Fibroblast of mammary gland (primary cell): ENCODE measurements around the gene NAGS.

Experiments
- DNase-seq: peaks from one replicate; pipeline ENCODE4 v3.0.0-alpha.2; 2010; ENCODE audit warnings: low read depth
- H3K4me3 ChIP-seq: 2 replicates; pipeline ENCODE4 v1.5.1; 2011; ENCODE audit warnings: low read depth, mild to moderate bottlenecking, low read length, moderate library complexity; ENCODE audit not compliant: control insufficient read depth
- TF ChIP-seq, protein P1 (sequence below): conservative IDR thresholded peaks from 2 replicates; pipeline ENCODE4 v1.5.1; 2011; ENCODE audit warnings: low read depth, low read length, inconsistent platforms; ENCODE audit not compliant: control insufficient read depth, insufficient read depth

NAGS gene

DNA sequence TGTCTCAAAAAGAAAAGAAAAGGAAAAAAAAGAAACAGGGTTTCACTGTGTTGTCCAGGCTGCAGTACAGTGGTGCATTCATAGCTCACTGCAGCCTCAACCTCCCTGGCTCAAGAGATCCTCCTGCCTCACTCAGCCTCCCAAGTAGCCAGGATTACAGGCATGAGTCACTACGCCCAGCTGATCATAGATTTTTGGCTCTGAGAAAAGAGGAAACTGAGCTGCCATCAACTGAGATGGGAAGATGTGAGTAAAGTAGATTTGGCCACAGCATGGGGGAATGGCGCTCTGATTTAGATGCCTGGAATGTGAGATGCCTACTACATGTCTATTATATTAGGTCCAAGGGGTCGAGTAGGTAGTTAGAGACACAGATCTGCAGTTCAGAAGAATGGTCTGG is 5.9 kb upstream of the NAGS start:
- H3K4me3 ChIP-seq: no peak overlapping the region
- TF ChIP-seq, protein P1, sequence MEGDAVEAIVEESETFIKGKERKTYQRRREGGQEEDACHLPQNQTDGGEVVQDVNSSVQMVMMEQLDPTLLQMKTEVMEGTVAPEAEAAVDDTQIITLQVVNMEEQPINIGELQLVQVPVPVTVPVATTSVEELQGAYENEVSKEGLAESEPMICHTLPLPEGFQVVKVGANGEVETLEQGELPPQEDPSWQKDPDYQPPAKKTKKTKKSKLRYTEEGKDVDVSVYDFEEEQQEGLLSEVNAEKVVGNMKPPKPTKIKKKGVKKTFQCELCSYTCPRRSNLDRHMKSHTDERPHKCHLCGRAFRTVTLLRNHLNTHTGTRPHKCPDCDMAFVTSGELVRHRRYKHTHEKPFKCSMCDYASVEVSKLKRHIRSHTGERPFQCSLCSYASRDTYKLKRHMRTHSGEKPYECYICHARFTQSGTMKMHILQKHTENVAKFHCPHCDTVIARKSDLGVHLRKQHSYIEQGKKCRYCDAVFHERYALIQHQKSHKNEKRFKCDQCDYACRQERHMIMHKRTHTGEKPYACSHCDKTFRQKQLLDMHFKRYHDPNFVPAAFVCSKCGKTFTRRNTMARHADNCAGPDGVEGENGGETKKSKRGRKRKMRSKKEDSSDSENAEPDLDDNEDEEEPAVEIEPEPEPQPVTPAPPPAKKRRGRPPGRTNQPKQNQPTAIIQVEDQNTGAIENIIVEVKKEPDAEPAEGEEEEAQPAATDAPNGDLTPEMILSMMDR: no peak
- peak; percentile 87 for DNase-seq

DNA sequence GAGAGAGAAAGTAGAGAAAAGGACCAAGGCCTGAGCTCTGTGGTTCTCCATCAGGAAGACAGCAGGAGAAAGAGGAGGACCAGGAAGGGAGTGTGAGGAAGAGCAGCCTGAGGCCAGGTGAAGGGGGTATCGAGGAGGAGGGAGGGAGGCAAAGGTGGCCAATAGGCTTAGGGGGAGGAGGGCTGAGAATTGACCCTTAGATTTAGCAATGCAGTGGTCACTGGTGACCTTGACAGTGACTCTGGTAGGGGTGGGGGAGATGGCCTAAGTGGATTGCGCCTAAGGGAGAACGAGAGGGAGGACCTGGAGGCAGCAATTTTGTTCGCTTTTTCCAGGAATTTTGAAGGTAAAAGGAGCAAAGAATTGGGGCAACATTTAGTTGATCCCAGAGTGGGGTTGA is 5.4 kb upstream of the NAGS start:
- H3K4me3 ChIP-seq: no peak overlapping the region
- no peak for DNase-seq
- TF ChIP-seq, protein P1: no peak

DNA sequence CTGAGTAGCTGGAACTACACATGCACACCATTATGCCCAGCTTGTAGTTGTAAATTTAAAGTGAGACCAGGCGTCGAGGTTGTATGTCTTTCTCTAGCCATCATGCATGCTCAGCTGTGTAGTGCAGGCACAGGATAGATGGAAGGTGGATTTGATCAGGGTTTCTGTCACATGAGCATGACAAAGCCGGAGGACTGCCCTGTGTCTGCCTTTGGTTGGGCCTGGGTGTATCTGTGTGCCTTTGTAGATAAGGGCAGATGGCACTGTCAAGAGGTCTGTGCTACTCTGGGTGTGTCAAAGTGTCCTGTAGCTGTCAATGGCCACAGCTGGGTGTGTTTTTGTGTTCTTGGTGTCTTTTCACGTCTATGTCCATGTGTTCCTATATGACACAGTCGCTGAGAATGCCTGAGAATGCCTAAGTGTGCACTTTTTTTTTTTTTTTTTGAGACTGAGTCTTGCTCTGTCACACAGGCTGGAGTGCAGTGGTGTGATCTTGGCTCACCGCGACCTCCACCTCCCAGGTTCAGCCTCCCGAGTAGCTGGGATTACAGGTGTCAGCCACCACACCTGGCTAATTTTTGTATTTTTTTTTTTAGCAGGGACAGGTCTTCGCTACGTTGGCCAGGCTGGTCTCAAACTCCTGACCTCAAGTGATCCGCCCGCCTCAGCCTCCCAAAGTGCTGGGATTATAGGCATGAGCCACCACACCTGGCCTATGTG is 4.1 kb upstream of the NAGS start:
- TF ChIP-seq, protein P1: no peak
- H3K4me3 ChIP-seq: no peak overlapping the region
- DNase-seq: no peak

DNA sequence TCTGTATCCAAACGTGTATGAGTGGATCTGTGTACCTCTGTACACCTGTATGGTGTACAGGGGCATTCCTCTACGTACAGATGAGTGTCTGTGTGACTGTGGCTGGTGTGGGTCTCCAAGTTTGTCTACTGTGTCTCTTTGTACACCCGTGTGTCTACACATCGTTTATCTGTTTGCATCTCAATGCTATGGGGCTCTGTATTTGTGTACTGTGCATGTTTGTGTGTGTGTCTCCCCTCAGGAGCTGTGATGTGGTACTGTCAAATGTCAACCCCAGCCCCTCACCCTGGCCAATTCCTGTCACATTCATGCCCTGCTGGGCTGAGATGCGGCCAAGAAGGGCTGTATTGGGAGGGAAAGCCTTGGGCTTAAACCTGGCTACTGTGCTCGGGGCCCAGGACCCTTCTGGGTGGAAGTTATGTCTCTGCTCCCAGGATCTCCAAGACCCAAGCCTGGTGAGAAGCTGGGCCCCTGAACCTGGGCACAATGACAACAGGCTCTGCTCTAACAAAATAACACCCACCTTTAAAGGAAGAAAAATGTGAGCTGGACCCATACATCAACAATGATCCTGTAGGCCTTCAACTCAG is 3.5 kb upstream of the NAGS start:
- TF ChIP-seq, protein P1: no peak
- no peak overlapping the region for H3K4me3 ChIP-seq
- no peak for DNase-seq

DNA sequence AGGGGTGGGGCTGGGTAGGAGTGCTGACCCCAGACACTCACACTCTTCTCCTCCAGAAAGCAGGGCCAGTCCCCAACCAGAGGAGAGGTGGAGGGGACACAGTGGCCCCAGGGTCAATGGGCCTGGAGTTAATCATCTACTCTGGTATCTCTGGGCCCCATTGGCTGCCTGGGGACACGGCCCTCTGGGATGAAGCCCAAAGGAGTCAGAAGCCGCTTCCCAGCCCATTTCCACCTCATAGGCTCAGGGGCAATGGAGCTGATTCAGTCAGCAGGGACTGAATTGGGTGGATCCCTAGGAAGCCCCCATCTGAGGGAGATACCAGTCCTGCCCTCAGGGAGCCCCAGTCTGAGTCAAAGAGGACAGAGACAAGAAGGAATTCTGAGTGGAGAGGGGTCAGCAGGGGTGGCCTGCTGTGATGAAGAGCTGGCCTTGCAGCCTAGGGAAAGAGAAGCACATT is 2.9 kb upstream of the NAGS start:
- no peak overlapping the region for H3K4me3 ChIP-seq
- no peak for DNase-seq
- TF ChIP-seq, protein P1: no peak

DNA sequence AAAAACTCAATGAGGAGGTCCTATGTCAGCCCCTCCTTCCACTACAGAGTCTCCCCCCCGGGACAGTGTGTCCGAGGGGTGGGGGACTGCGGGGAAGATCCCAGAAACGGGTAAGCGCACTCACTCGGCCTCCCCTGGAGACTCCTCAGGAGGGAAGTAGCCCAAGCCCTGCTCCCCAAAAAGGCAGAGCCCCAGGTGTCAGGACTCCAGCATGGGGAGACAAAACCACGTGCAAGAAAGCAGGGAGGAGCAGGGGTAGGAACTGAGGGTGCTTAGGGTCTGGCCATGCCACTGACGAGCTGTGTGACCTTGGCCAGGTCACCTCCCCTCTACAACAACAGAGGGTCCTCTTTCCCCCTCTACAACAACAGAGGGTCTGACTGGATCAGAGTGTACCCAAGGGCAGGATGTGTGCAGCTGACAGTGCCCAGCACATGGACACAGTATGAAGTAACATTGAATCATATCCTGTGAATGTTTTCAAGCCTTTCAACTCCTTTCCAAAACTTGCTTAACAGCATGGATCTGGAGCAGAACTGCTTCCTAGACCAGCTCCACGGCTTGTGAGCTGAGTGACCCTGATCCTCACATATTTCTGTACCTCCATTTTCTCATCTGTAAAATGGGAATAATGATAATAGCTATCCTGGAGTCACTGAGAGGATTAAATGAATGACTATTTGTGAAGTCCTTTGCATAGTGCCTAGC is 2.1 kb upstream of the NAGS start:
- TF ChIP-seq, protein P1: no peak
- DNase-seq: peak; percentile 95
- H3K4me3 ChIP-seq: no peak overlapping the region
